Osteoblast (primary cell): Measurements from ENCODE around the gene NPAS3. TPM values are rescaled to one million over a fixed set of nuclear protein-coding genes. Genes with fewer than 3 reads are reported as not detected.

ENCODE experiments used
- DNase-seq: peaks from one replicate; pipeline ENCODE4 v3.0.0; 2011; ENCODE audit warnings: low spot score, mixed read lengths; ENCODE audit not compliant: insufficient read length; ENCODE audit errors: missing footprints
- H2AFZ ChIP-seq: 2 replicates; pipeline ENCODE4 v1.6.0; 2011; ENCODE audit warnings: mild to moderate bottlenecking, low read length
- H3K27ac ChIP-seq: 2 replicates; pipeline ENCODE4 v1.5.1; 2011; ENCODE audit warnings: mild to moderate bottlenecking, low read depth, low read length, moderate library complexity
- H3K27me3 ChIP-seq: 2 replicates; pipeline ENCODE4 v1.6.0; 2012; ENCODE audit warnings: mild to moderate bottlenecking, control low read depth, inconsistent platforms, low read length, moderate library complexity; ENCODE audit not compliant: insufficient read depth
- H3K36me3 ChIP-seq: 2 replicates; pipeline ENCODE4 v1.5.1; 2011; ENCODE audit warnings: mild to moderate bottlenecking, low read length, control low read depth, moderate library complexity; ENCODE audit not compliant: insufficient read depth
- H3K4me1 ChIP-seq: 2 replicates; pipeline ENCODE4 v1.5.1; 2011; ENCODE audit warnings: mild to moderate bottlenecking, low read length, control low read depth, moderate library complexity; ENCODE audit not compliant: insufficient read depth
- H3K4me2 ChIP-seq: 2 replicates; pipeline ENCODE4 v1.6.0; 2011; ENCODE audit warnings: mild to moderate bottlenecking, low read length; ENCODE audit not compliant: insufficient read depth
- H3K4me3 ChIP-seq: fragments of 200-600 bp; sonication (generic); 3 replicates; pipeline ENCODE4 v1.5.1; 2012; ENCODE audit warnings: mild to moderate bottlenecking, low read length, inconsistent platforms; ENCODE audit not compliant: insufficient read depth
- H3K79me2 ChIP-seq: 2 replicates; pipeline ENCODE4 v1.6.0; 2012; ENCODE audit warnings: mild to moderate bottlenecking, low read length, control low read depth, inconsistent platforms; ENCODE audit not compliant: insufficient read depth
- H3K9me3 ChIP-seq: 2 replicates; pipeline ENCODE4 v1.5.1; 2011; ENCODE audit warnings: low read depth, low read length, control low read depth
- H4K20me1 ChIP-seq: 2 replicates; pipeline ENCODE4 v1.6.0; 2012; ENCODE audit warnings: mild to moderate bottlenecking, low read length, control low read depth; ENCODE audit not compliant: insufficient read depth
- CTCF ChIP-seq: IDR thresholded peaks from 2 replicates; pipeline ENCODE4 v1.5.1; 2011; ENCODE audit warnings: mild to moderate bottlenecking, low read depth, low read length, moderate library complexity; ENCODE audit errors: extremely low read depth
- total RNA-seq: library from RNA; depleted of rRNA; stranded (reverse); fragments of >200 nt; gene quantifications from 2 replicates; pipeline ENCODE4 v1.2.3, GENCODE V29; 2012

NPAS3 gene
- total RNA-seq, 1 donor, result 0.72 TPM

- no peaks in the 10 kb centered on the region for H3K79me2 ChIP-seq
- H3K36me3 ChIP-seq, result no peaks in the 10 kb centered on the region
- no peak for TF ChIP-seq CTCF
- H3K27me3 ChIP-seq, result no peaks in the 10 kb centered on the region
- DNase-seq, result peak; percentile 26
- no peak overlapping the region for H2AFZ ChIP-seq
- H3K27ac ChIP-seq, result no peak overlapping the region
- no peaks in the 10 kb centered on the region for H3K4me1 ChIP-seq
- no peaks in the 10 kb centered on the region for H4K20me1 ChIP-seq
- H3K4me3 ChIP-seq, result no peak overlapping the region
- H3K4me2 ChIP-seq, result no peak overlapping the region
- no peaks in the 10 kb centered on the region for H3K9me3 ChIP-seq
Observed at GRCh38 chr14:33165144-33165925, 226.7 kb downstream of the NPAS3 start.

DNA sequence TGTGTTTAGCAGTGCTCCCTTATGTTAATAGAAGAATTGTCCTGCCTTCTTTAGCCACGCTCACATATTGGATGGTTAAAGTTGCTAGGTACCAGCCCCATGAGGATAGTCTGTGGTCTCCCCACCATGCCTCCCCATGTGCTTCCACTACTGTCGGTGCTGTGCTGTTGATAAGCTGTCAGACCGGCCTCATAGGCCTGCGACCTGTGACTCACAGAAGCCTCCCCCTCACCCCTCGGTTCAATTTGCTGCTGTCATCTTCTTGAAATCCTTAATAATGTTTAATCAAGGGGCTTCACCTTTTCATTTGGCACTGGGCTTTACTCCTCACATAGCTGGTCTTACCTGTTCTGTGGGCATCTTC lies 227.2 kb downstream of the NPAS3 start:
- Histone ChIP-seq H3K27ac (no peak overlapping the region), H3K4me3 (no peak overlapping the region), H3K9me3 (no peaks in the 10 kb centered on the region), H4K20me1 (no peaks in the 10 kb centered on the region), H3K79me2 (no peaks in the 10 kb centered on the region), H3K4me2 (no peak overlapping the region), H2AFZ (no peak overlapping the region), H3K36me3 (no peaks in the 10 kb centered on the region), H3K27me3 (no peaks in the 10 kb centered on the region), H3K4me1 (no peaks in the 10 kb centered on the region)
- TF ChIP-seq CTCF, result no peak
- no peak for DNase-seq

DNA sequence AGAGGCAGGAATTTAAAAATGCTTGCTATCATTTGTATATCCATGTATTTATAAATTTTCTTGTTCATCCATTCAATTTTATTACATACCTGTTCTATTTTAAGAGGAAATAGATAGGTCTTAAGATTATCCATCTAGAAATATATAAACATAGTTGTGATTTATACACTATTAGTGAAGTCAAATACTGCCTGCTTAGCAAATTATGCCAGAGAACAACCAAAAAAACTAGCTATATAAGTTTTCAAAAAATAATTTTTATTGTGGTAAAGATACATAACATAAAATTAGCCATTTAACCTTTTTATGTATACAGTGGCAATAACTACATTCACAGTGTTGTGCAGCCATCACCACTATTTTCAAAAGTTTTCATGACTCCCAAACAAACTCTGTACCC lies 237.3 kb downstream of the NPAS3 start:
- Histone ChIP-seq H3K4me3 (no peak overlapping the region), H3K27me3 (no peaks in the 10 kb centered on the region), H4K20me1 (no peaks in the 10 kb centered on the region), H2AFZ (no peak overlapping the region), H3K4me2 (no peak overlapping the region), H3K79me2 (no peaks in the 10 kb centered on the region), H3K4me1 (no peaks in the 10 kb centered on the region), H3K9me3 (no peaks in the 10 kb centered on the region), H3K36me3 (no peaks in the 10 kb centered on the region), H3K27ac (no peak overlapping the region)
- DNase-seq, result no peak
- no peak for TF ChIP-seq CTCF

DNA sequence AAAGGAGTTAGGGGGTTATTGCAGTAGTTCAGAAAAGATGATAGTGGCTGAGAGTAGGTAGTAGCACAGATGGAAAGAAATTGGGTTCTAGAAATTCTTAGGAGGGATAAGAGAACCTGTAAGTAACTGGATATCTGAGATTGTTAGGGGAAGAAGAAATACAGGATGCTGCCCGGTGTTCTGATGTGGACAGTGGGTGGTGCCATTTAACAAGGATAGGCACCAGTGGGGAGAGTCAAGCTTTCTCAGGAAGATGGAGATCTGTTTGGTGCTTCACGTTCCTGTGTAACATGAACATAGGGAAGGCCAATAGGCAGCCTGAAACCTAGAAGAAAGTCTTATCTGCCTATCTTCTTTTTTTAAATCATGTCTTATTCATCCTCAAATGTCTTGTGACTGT lies 245.9 kb downstream of the NPAS3 start:
- Histone ChIP-seq H2AFZ (no peak overlapping the region), H3K4me2 (no peak overlapping the region), H3K4me3 (no peak overlapping the region), H3K36me3 (no peaks in the 10 kb centered on the region), H3K27me3 (no peaks in the 10 kb centered on the region), H3K4me1 (no peaks in the 10 kb centered on the region), H3K79me2 (no peaks in the 10 kb centered on the region), H3K27ac (no peak overlapping the region), H4K20me1 (no peaks in the 10 kb centered on the region), H3K9me3 (no peaks in the 10 kb centered on the region)
- DNase-seq, result no peak
- no peak for TF ChIP-seq CTCF
